Measurements from ENCODE around the gene AGL. TPM values are rescaled to one million over a fixed set of nuclear protein-coding genes. Genes with fewer than 3 reads are reported as not detected.
"Not testable (repeated sequence)": the region's sequence is repeated elsewhere in the genome, so short reads cannot be mapped to it uniquely, and the experiment has no call there.

Gene AGL
- total RNA-seq, 2 experiments from 2014 or later = 15.6 to 16.8 TPM

GRCh38 chr1:99855914-99856450, 5.8 kb downstream of the AGL start:
- CTCF ChIA-PET = no interaction called here
- H3K27me3 Mint-ChIP-seq (ENCODE audit: low read depth) = no peaks in the 10 kb centered on the region
- H3K4me3 Mint-ChIP-seq = no peak overlapping the region
- intact Hi-C loops (cut with micrococcal nuclease) = no loop called here
- DNase-seq = no peak
- no peak overlapping the region for H3K27ac Mint-ChIP-seq
- peaks cover 3% of the 10 kb centered on the region for H3K9me3 Mint-ChIP-seq
- peaks cover 5% of the 10 kb centered on the region for H3K4me1 Mint-ChIP-seq (ENCODE audit: low read depth)
- H3K36me3 Mint-ChIP-seq (ENCODE audit: low read depth) = peaks cover 23% of the 10 kb centered on the region

DNA sequence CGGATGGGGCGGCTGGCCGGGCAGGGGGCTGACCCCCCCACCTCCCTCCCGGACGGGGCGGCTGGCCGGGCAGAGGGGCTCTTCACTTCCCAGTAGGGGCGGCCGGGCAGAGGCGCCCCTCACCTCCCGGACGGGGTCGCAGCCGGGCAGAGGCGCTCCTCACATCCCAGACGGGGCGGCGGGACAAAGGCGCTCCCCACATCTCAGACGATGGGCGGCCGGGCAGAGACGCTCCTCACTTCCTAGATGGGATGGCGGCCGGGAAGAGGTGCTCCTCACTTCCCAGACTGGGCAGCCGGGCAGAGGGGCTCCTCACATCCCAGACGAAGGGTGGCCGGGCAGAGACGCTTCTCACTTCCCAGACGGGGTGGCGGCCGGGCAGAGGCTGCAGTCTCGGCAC, 6.9 kb downstream of the AGL start:
- H3K4me3 Mint-ChIP-seq; H3K27me3 Mint-ChIP-seq (ENCODE audit: low read depth); H3K27ac Mint-ChIP-seq; DNase-seq; CTCF ChIA-PET; H3K4me1 Mint-ChIP-seq (ENCODE audit: low read depth); intact Hi-C loops (cut with micrococcal nuclease); H3K9me3 Mint-ChIP-seq: not testable (repeated sequence)
- peaks cover 20% of the 10 kb centered on the region for H3K36me3 Mint-ChIP-seq (ENCODE audit: low read depth)

GRCh38 chr1:99858286-99858685, 8.1 kb downstream of the AGL start:
- intact Hi-C loops (cut with micrococcal nuclease) = no loop called here
- H3K4me1 Mint-ChIP-seq (ENCODE audit: low read depth) = no peaks in the 10 kb centered on the region

GRCh38 chr1:99858881-99859280, 8.7 kb downstream of the AGL start:
- Mint-ChIP-seq H3K27me3 (ENCODE audit: low read depth) (no peaks in the 10 kb centered on the region), H3K4me1 (ENCODE audit: low read depth) (no peaks in the 10 kb centered on the region), H3K27ac (no peak overlapping the region), H3K9me3 (peaks cover 3% of the 10 kb centered on the region), H3K4me3 (no peak overlapping the region), H3K36me3 (ENCODE audit: low read depth) (peaks cover 23% of the 10 kb centered on the region)
- DNase-seq = no peak
- intact Hi-C loops (cut with micrococcal nuclease) = no loop called here
- CTCF ChIA-PET = interaction anchor here (0.6 kb wide), 1 partner anchor 233 kb away, joined by 3 read pairs; no protein-coding TSS in a partner anchor

More at GRCh38 chr1:99858286-99858685, 8.1 kb downstream of the AGL start:
- H3K36me3 Mint-ChIP-seq (ENCODE audit: low read depth) = peaks cover 23% of the 10 kb centered on the region
- no peak overlapping the region for H3K4me3 Mint-ChIP-seq
- peaks cover 3% of the 10 kb centered on the region for H3K9me3 Mint-ChIP-seq
- H3K27ac Mint-ChIP-seq = no peak overlapping the region
- CTCF ChIA-PET = no interaction called here
- no peaks in the 10 kb centered on the region for H3K27me3 Mint-ChIP-seq (ENCODE audit: low read depth)
- no peak for DNase-seq

GRCh38 chr1:99860703-99861102, 10.5 kb downstream of the AGL start:
- no peaks in the 10 kb centered on the region for H3K4me1 Mint-ChIP-seq (ENCODE audit: low read depth)
- peaks cover 3% of the 10 kb centered on the region for H3K9me3 Mint-ChIP-seq
- CTCF ChIA-PET = no interaction called here

DNA sequence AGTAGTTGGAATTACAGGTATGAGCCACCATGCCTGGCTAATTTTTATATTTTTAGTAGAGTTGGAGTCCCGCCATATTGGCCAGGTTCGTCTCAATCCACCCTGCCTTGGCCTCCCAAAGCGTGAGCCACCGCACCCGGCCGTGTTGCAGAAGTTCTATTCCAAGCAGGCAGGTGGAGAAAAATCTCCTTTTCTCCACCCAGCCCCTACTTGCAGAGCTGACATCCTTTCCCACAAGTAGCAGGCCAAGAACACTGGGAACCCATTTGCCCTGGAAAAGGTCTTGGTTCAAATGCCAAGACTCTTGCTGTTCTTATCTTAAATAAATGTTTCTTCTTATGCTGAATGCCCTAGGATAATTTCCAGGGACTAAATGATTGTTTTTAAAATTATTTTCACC, 17.5 kb downstream of the AGL start:
- Mint-ChIP-seq H3K27me3 (ENCODE audit: low read depth) (no peaks in the 10 kb centered on the region), H3K9me3 (no peaks in the 10 kb centered on the region), H3K36me3 (ENCODE audit: low read depth) (peaks cover 8% of the 10 kb centered on the region), H3K4me1 (ENCODE audit: low read depth) (no peaks in the 10 kb centered on the region), H3K27ac (no peak overlapping the region), H3K4me3 (no peak overlapping the region)
- no peak for DNase-seq
- intact Hi-C loops (cut with micrococcal nuclease) = no loop called here
- CTCF ChIA-PET = no interaction called here

More at GRCh38 chr1:99860703-99861102, 10.5 kb downstream of the AGL start:
- no peak overlapping the region for H3K27ac Mint-ChIP-seq
- peaks cover 17% of the 10 kb centered on the region for H3K36me3 Mint-ChIP-seq (ENCODE audit: low read depth)
- intact Hi-C loops (cut with micrococcal nuclease) = no loop called here
- no peak for DNase-seq
- no peaks in the 10 kb centered on the region for H3K27me3 Mint-ChIP-seq (ENCODE audit: low read depth)
- H3K4me3 Mint-ChIP-seq = no peak overlapping the region

DNA sequence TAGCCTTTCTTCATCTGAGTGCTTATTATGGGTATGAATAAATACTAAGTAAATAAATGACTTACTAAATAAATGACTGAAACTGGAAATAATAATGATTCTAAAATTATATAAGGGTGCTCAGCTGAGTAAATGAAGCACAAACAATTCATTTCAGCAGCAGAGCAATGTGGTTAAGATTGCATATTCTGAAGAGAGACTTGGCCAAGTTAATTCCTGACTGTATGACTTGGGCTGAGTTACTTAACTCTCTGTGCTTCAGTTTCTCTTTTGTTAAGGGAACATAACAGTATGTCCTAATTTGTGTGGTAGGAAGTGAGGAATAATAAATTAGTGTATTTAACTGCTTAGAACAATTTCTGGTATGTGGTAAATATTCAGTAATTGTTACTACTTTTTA, 19.1 kb downstream of the AGL start:
- DNase-seq = no peak
- CTCF ChIA-PET = no interaction called here
- H3K36me3 Mint-ChIP-seq (ENCODE audit: low read depth) = peaks cover 7% of the 10 kb centered on the region
- H3K27ac Mint-ChIP-seq = no peak overlapping the region
- H3K4me1 Mint-ChIP-seq (ENCODE audit: low read depth) = no peaks in the 10 kb centered on the region
- H3K4me3 Mint-ChIP-seq = no peak overlapping the region
- no peaks in the 10 kb centered on the region for H3K27me3 Mint-ChIP-seq (ENCODE audit: low read depth)
- H3K9me3 Mint-ChIP-seq = no peaks in the 10 kb centered on the region
- intact Hi-C loops (cut with micrococcal nuclease) = no loop called here

DNA sequence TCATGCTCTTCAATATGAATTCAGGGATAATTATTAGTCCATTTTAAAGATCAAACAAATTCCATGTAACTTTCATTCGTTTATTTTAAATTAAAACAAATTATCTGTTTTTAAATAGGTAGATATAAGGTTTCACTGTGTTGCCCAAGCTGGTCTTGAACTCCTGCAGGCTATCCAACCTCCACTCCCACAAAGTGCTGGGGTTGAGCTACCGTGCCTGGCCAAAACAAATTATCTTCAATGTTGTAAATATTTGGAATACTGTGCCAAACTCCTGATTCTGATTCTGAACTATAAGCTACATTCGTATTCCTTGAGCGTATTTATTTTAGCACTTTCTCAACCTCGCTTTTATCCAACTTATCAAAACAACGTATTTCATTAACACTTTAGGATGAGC, 19.6 kb downstream of the AGL start:
- no peak overlapping the region for H3K4me3 Mint-ChIP-seq
- DNase-seq = no peak
- intact Hi-C loops (cut with micrococcal nuclease) = no loop called here
- H3K9me3 Mint-ChIP-seq = no peaks in the 10 kb centered on the region
- no peaks in the 10 kb centered on the region for H3K27me3 Mint-ChIP-seq (ENCODE audit: low read depth)
- H3K4me1 Mint-ChIP-seq (ENCODE audit: low read depth) = no peaks in the 10 kb centered on the region
- H3K27ac Mint-ChIP-seq = no peak overlapping the region
- H3K36me3 Mint-ChIP-seq (ENCODE audit: low read depth) = peaks cover 5% of the 10 kb centered on the region
- CTCF ChIA-PET = no interaction called here

- CTCF ChIA-PET = no interaction called here
These were observed 21.9 kb downstream of the AGL start for GRCh38 chr1:99872063-99872462.

DNA sequence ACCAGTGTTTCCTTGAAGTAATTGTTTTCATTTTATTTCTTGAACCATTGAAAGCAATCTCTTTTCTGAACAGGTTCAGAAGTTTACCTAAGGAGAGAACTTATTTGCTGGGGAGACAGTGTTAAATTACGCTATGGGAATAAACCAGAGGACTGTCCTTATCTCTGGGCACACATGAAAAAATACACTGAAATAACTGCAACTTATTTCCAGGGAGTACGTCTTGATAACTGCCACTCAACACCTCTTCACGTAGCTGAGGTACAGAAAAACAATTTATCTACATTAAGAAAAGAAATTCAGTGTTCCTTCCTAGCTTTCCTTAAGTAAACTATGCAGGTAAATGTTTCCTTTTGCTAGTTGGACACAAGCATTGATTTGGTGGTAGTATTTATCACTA, 27.4 kb downstream of the AGL start:
- H3K4me3 Mint-ChIP-seq = no peak overlapping the region
- H3K27ac Mint-ChIP-seq = no peak overlapping the region
- H3K36me3 Mint-ChIP-seq (ENCODE audit: low read depth) = peaks cover 14% of the 10 kb centered on the region
- intact Hi-C loops (cut with micrococcal nuclease) = no loop called here
- no peaks in the 10 kb centered on the region for H3K4me1 Mint-ChIP-seq (ENCODE audit: low read depth)
- CTCF ChIA-PET = interaction anchor here (0.8 kb wide), 1 partner anchor 92 kb away, joined by 3 read pairs; the partner anchor contains the start of gene SLC35A3
- no peaks in the 10 kb centered on the region for H3K27me3 Mint-ChIP-seq (ENCODE audit: low read depth)
- no peaks in the 10 kb centered on the region for H3K9me3 Mint-ChIP-seq
- no peak for DNase-seq

More at GRCh38 chr1:99872063-99872462, 21.9 kb downstream of the AGL start:
- intact Hi-C loops (cut with micrococcal nuclease) = no loop called here
- Mint-ChIP-seq H3K9me3 (no peaks in the 10 kb centered on the region), H3K36me3 (ENCODE audit: low read depth) (peaks cover 7% of the 10 kb centered on the region), H3K27me3 (ENCODE audit: low read depth) (no peaks in the 10 kb centered on the region), H3K4me1 (ENCODE audit: low read depth) (no peaks in the 10 kb centered on the region), H3K27ac (no peak overlapping the region), H3K4me3 (no peak overlapping the region)
- no peak for DNase-seq

DNA sequence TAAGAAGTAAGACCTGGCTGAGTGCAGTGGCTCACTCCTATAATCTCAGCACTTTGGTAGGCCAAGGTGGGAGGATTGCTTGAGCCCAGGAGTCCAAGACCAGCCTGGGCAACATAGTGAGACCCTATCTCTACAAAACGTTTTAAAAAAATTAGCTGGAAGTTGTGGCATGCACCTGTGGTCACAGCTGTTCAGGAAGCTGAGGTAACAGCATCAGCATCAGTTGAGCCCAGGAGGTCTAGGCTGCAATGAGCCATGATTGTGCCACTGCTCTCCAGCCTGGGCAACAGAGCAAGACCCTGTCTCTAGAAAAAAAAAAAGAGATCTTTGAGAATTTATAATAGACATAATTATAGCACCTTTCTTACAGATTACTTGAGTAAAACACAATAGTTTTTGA, 36.0 kb downstream of the AGL start:
- Mint-ChIP-seq H3K9me3 (no peaks in the 10 kb centered on the region), H3K4me1 (ENCODE audit: low read depth) (no peaks in the 10 kb centered on the region), H3K36me3 (ENCODE audit: low read depth) (peaks cover 18% of the 10 kb centered on the region), H3K27ac (no peak overlapping the region), H3K27me3 (ENCODE audit: low read depth) (no peaks in the 10 kb centered on the region), H3K4me3 (no peak overlapping the region)
- intact Hi-C loops (cut with micrococcal nuclease) = no loop called here
- CTCF ChIA-PET = interaction anchor here (0.5 to 0.7 kb wide), 3 partner anchors 137 to 420 kb away, joined by 3 to 8 read pairs (median 4); no protein-coding TSS in a partner anchor
- no peak for DNase-seq

GRCh38 chr1:99886841-99887240, 36.7 kb downstream of the AGL start:
- CTCF ChIA-PET = interaction anchor here (0.7 kb wide), 2 partner anchors 137 to 420 kb away, joined by 3 to 8 read pairs; no protein-coding TSS in a partner anchor
- H3K27me3 Mint-ChIP-seq (ENCODE audit: low read depth) = no peaks in the 10 kb centered on the region
- no peak for DNase-seq
- no peaks in the 10 kb centered on the region for H3K9me3 Mint-ChIP-seq
- intact Hi-C loops (cut with micrococcal nuclease) = no loop called here
- H3K27ac Mint-ChIP-seq = no peak overlapping the region
- H3K4me1 Mint-ChIP-seq (ENCODE audit: low read depth) = no peaks in the 10 kb centered on the region
- H3K36me3 Mint-ChIP-seq (ENCODE audit: low read depth) = peaks cover 16% of the 10 kb centered on the region
- H3K4me3 Mint-ChIP-seq = no peak overlapping the region

DNA sequence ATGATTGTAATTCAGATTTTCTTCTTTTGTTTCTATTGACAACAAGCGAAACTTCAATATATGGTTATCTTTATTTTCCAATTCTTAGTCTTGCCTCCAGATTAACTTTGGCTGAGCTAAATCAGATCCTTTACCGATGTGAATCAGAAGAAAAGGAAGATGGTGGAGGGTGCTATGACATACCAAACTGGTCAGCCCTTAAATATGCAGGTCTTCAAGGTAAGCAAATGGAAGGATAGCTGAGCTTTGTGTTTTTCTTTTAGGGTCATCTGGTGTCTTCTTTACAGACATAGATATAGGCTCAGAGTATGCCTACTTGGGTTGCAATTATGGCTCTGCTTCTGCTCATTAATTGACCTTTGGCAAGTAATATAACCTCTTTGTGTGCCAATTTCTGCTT, 37.7 kb downstream of the AGL start:
- Mint-ChIP-seq H3K36me3 (ENCODE audit: low read depth) (peaks cover 13% of the 10 kb centered on the region), H3K27ac (no peak overlapping the region), H3K27me3 (ENCODE audit: low read depth) (no peaks in the 10 kb centered on the region), H3K4me3 (no peak overlapping the region), H3K9me3 (no peaks in the 10 kb centered on the region), H3K4me1 (ENCODE audit: low read depth) (no peaks in the 10 kb centered on the region)
- CTCF ChIA-PET = no interaction called here
- no peak for DNase-seq
- intact Hi-C loops (cut with micrococcal nuclease) = no loop called here
